H9 (cell line): ENCODE results near the gene RNASE1. TPM values are rescaled to one million over a fixed set of nuclear protein-coding genes. Genes with fewer than 3 reads are reported as not detected.

Experiments used
- DNase-seq: peaks from one replicate; pipeline ENCODE4 v3.0.0-alpha.2; 2017
- H2AFZ ChIP-seq: one replicate; pipeline ENCODE4 v1.6.1; 2013; ENCODE audit warnings: mild to moderate bottlenecking, low read length, control low read depth, moderate library complexity
- H2AK5ac ChIP-seq: 2 replicates; pipeline ENCODE4 v1.6.1; 2013; ENCODE audit warnings: low read length, control low read depth, mixed read lengths; ENCODE audit not compliant: insufficient read length
- H2BK120ac ChIP-seq: one replicate; pipeline ENCODE4 v1.6.1; 2013; ENCODE audit warnings: low read depth, mild to moderate bottlenecking, low read length, control low read depth, inconsistent platforms; ENCODE audit not compliant: poor library complexity, severe bottlenecking
- H2BK12ac ChIP-seq: 2 replicates; pipeline ENCODE4 v1.6.1; 2013; ENCODE audit warnings: low read length, control low read depth, mixed read lengths, low read depth; ENCODE audit not compliant: insufficient read length
- H2BK15ac ChIP-seq: 2 replicates; pipeline ENCODE4 v1.6.1; 2013; ENCODE audit warnings: low read depth, low read length, control low read depth
- H2BK20ac ChIP-seq: one replicate; pipeline ENCODE4 v1.6.1; 2013; ENCODE audit warnings: low read depth, mild to moderate bottlenecking, low read length, control low read depth, inconsistent platforms; ENCODE audit not compliant: poor library complexity, severe bottlenecking
- H2BK5ac ChIP-seq: 2 replicates; pipeline ENCODE4 v1.6.1; 2013; ENCODE audit warnings: low read length, control low read depth, mixed read lengths; ENCODE audit not compliant: insufficient read length
- H3K14ac ChIP-seq: 2 replicates; pipeline ENCODE4 v1.6.1; 2013; ENCODE audit warnings: low read length, control low read depth; ENCODE audit not compliant: insufficient read depth
- H3K18ac ChIP-seq: 2 replicates; pipeline ENCODE4 v1.6.1; 2013; ENCODE audit warnings: low read depth, mild to moderate bottlenecking, mixed read lengths, low read length, control low read depth; ENCODE audit not compliant: insufficient read length
- H3K23ac ChIP-seq: 2 replicates; pipeline ENCODE4 v1.6.1; 2013; ENCODE audit warnings: low read length, control low read depth, mixed read lengths, low read depth; ENCODE audit not compliant: insufficient read length
- H3K23me2 ChIP-seq: 2 replicates; pipeline ENCODE4 v1.6.1; 2013; ENCODE audit warnings: low read depth, mild to moderate bottlenecking, mixed read lengths, low read length, control low read depth; ENCODE audit not compliant: insufficient read length, poor library complexity, severe bottlenecking
- H3K27ac ChIP-seq: 2 replicates; pipeline ENCODE4 v1.5.1; 2013; ENCODE audit warnings: low read length, control low read depth, mixed read lengths, low read depth; ENCODE audit not compliant: insufficient read length
- H3K27me3 ChIP-seq: 2 replicates; pipeline ENCODE4 v1.6.1; 2013; ENCODE audit warnings: low read length, control low read depth, inconsistent platforms; ENCODE audit not compliant: insufficient read depth
- H3K4ac ChIP-seq: 2 replicates; pipeline ENCODE4 v1.6.1; 2013; ENCODE audit warnings: low read depth, mild to moderate bottlenecking, control low read depth, inconsistent platforms, low read length, moderate library complexity
- H3K4me1 ChIP-seq: 2 replicates; pipeline ENCODE4 v1.6.1; 2013; ENCODE audit warnings: low read length, control low read depth, inconsistent platforms; ENCODE audit not compliant: insufficient read depth
- H3K4me2 ChIP-seq: 2 replicates; pipeline ENCODE4 v1.6.1; 2013; ENCODE audit warnings: low read length, control low read depth, mixed read lengths; ENCODE audit not compliant: insufficient read length, insufficient read depth
- H3K56ac ChIP-seq: 2 replicates; pipeline ENCODE4 v1.6.1; 2013; ENCODE audit warnings: low read depth, mild to moderate bottlenecking, mixed read lengths, low read length, control low read depth; ENCODE audit not compliant: insufficient read length
- H3K79me1 ChIP-seq: 2 replicates; pipeline ENCODE4 v1.6.1; 2013; ENCODE audit warnings: low read depth, mild to moderate bottlenecking, moderate library complexity, low read length, control low read depth, inconsistent platforms; ENCODE audit not compliant: insufficient read depth, poor library complexity, severe bottlenecking
- H3K79me2 ChIP-seq: 2 replicates; pipeline ENCODE4 v1.6.1; 2013; ENCODE audit warnings: low read length, control low read depth, inconsistent platforms; ENCODE audit not compliant: insufficient read depth
- H3K9ac ChIP-seq: 2 replicates; pipeline ENCODE4 v1.6.1; 2013; ENCODE audit warnings: low read length, control low read depth, mixed read lengths; ENCODE audit not compliant: insufficient read length; ENCODE audit errors: extremely low read depth
- H3K9me3 ChIP-seq: one replicate; pipeline ENCODE4 v1.6.1; 2013; ENCODE audit warnings: low read depth, low read length, inconsistent platforms; ENCODE audit not compliant: control insufficient read depth
- H3T11ph ChIP-seq: one replicate; pipeline ENCODE4 v1.6.1; 2013; ENCODE audit warnings: mild to moderate bottlenecking, low read length, control low read depth, inconsistent platforms
- H4K20me1 ChIP-seq: one replicate; pipeline ENCODE4 v1.6.1; 2013; ENCODE audit not compliant: control insufficient read depth, insufficient read length, insufficient read depth
- H4K5ac ChIP-seq: 2 replicates; pipeline ENCODE4 v1.6.1; 2013; ENCODE audit warnings: low read depth, mild to moderate bottlenecking, mixed read lengths, low read length, control low read depth; ENCODE audit not compliant: insufficient read length
- H4K8ac ChIP-seq: replicated peaks from 2 replicates; pipeline ENCODE4 v1.6.1; 2013; ENCODE audit warnings: low read length, control low read depth, mixed read lengths, low read depth; ENCODE audit not compliant: insufficient read length
- H4K91ac ChIP-seq: 2 replicates; pipeline ENCODE4 v1.6.1; 2013; ENCODE audit warnings: low read depth, mild to moderate bottlenecking, moderate library complexity, mixed read lengths, low read length, control low read depth; ENCODE audit not compliant: insufficient read length
- H3K27ac Mint-ChIP-seq, 3 experiments: 2 replicates in 2 of 3; 3 replicates in 1 of 3; pipeline ENCODE4 v1.8.0; 2020 to 2021; ENCODE audit warnings: mixed read lengths in 3 of 3, mild to moderate bottlenecking in 1 of 3, moderate library complexity in 1 of 3
- H3K27me3 Mint-ChIP-seq: 2 replicates; pipeline ENCODE4 v1.8.0; 2021; ENCODE audit warnings: low read depth, mild to moderate bottlenecking, moderate library complexity, mixed read lengths
- H3K36me3 Mint-ChIP-seq, 3 experiments: 2 replicates in 2 of 3; 3 replicates in 1 of 3; pipeline ENCODE4 v1.8.0; 2020 to 2021; ENCODE audit warnings: low read depth in 3 of 3, mixed read lengths in 3 of 3; ENCODE audit not compliant: insufficient read depth in 1 of 3
- H3K4me1 Mint-ChIP-seq, 2 experiments: 2 replicates each; pipeline ENCODE4 v1.8.0; 2020; ENCODE audit warnings: mixed read lengths in 2 of 2
- H3K4me3 Mint-ChIP-seq, 2 experiments: 2 replicates in 1 of 2; 3 replicates in 1 of 2; pipeline ENCODE4 v1.8.0; 2020 to 2021; ENCODE audit warnings: mild to moderate bottlenecking in 2 of 2, mixed read lengths in 2 of 2, moderate library complexity in 1 of 2
- H3K9me3 Mint-ChIP-seq, 2 experiments: 2 replicates in 1 of 2; 3 replicates in 1 of 2; pipeline ENCODE4 v1.8.0; 2020; ENCODE audit warnings: mild to moderate bottlenecking in 2 of 2, mixed read lengths in 2 of 2, moderate library complexity in 1 of 2
- WGBS: extraction: QIAGEN DNeasy Blood & Tissue Kit; methylation state at CpG from one replicate; pipeline ENCODE4 v1.1.7; 2013; ENCODE audit warnings: missing lambda C conversion rate, low lambda C conversion rate, mixed read lengths; ENCODE audit not compliant: insufficient read length; ENCODE audit errors: extremely low coverage; 5-methylcytosine and 5-hydroxymethylcytosine counted together
- total RNA-seq: library from RNA; stranded (reverse); gene quantifications from 2 replicates; pipeline ENCODE4 v1.2.1, GENCODE V29; 2021
- TF ChIP-seq, protein P1 (sequence below): fragments of 200-600 bp; sonication (generic); conservative IDR thresholded peaks from 3 replicates; pipeline ENCODE4 v1.8.0; 2021; ENCODE audit warnings: antibody characterized with exemption, mild to moderate bottlenecking

Gene RNASE1
- total RNA-seq, 1 experiment from 2014 or later, result 1.2 TPM

DNA sequence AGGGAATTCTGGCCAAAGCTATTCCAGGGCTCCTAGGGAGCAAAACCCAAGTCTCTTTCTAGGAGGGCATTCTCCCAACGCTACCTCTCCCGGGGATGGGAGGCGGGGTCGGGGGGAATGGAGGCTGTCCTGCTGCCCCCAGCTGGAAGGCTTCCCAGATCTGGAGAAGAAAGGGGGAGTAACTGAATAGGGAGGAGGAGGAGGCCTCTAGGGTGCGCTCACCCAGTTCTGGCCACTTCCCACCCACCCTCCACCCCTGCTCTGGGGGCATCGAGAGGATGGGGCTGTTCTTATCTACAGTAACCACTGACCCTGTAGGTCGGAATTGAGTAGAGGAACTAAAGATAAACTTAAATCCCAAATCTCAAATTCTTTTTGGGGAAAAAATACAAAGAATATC is 579 bp upstream of the RNASE1 start:
- WGBS, result no CpG with 5 or more reads among the region's 7 CpGs
- H3K4me1 Mint-ChIP-seq, result peaks cover 53 to 58% of the 10 kb centered on the region in 2 experiments
- no peak overlapping the region for H2AFZ ChIP-seq

More for the DNA sequence above, 579 bp upstream of the RNASE1 start:
- Histone ChIP-seq H4K5ac (no peak overlapping the region), H2BK15ac (no peak overlapping the region), H3K9me3 (no peaks in the 10 kb centered on the region), H3T11ph (no peak overlapping the region), H3K23me2 (no peaks in the 10 kb centered on the region), H3K23ac (no peak overlapping the region), H4K8ac (no peak overlapping the region), H3K79me1 (no peaks in the 10 kb centered on the region), H3K27me3 (no peaks in the 10 kb centered on the region), H3K4me1 (peaks cover 10% of the 10 kb centered on the region; the same call in 1 of the 2 replicates), H2BK120ac (no peak overlapping the region), H3K18ac (no peak overlapping the region), H3K9ac (no peak overlapping the region), H2AK5ac (no peak overlapping the region), H3K4me2 (no peak overlapping the region), H4K20me1 (no peaks in the 10 kb centered on the region), H3K27ac (no peak overlapping the region), H3K14ac (no peak overlapping the region), H3K79me2 (no peaks in the 10 kb centered on the region), H2BK5ac (no peak overlapping the region), H3K56ac (no peak overlapping the region), H2BK12ac (no peak overlapping the region), H4K91ac (no peak overlapping the region), H2BK20ac (no peak overlapping the region), H3K4ac (no peak overlapping the region)
- H3K27me3 Mint-ChIP-seq, result no peaks in the 10 kb centered on the region; the same call in 1 of the 2 replicates
- H3K36me3 Mint-ChIP-seq, result peaks cover 0 to 2% (median 0%) of the 10 kb centered on the region in 3 experiments; a peak in 1 of 7 replicates
- peak; percentile 59 for DNase-seq
- TF ChIP-seq, protein P1, sequence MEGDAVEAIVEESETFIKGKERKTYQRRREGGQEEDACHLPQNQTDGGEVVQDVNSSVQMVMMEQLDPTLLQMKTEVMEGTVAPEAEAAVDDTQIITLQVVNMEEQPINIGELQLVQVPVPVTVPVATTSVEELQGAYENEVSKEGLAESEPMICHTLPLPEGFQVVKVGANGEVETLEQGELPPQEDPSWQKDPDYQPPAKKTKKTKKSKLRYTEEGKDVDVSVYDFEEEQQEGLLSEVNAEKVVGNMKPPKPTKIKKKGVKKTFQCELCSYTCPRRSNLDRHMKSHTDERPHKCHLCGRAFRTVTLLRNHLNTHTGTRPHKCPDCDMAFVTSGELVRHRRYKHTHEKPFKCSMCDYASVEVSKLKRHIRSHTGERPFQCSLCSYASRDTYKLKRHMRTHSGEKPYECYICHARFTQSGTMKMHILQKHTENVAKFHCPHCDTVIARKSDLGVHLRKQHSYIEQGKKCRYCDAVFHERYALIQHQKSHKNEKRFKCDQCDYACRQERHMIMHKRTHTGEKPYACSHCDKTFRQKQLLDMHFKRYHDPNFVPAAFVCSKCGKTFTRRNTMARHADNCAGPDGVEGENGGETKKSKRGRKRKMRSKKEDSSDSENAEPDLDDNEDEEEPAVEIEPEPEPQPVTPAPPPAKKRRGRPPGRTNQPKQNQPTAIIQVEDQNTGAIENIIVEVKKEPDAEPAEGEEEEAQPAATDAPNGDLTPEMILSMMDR, result no peak
- no peaks in the 10 kb centered on the region for H3K9me3 Mint-ChIP-seq
- H3K4me3 Mint-ChIP-seq, result no peak overlapping the region
- H3K27ac Mint-ChIP-seq, result no peak overlapping the region
